HUES64 (cell line): ENCODE results near the gene ZSWIM9.
A peak's percentile ranks its signal among the peaks of the same experiment; 100 is the strongest.

Source experiments
- H3K27ac ChIP-seq: 2 replicates; pipeline ENCODE4 v1.7.0; 2013; ENCODE audit warnings: low read depth, low read length, inconsistent platforms
- H3K27me3 ChIP-seq: 2 replicates; pipeline ENCODE4 v1.6.1; 2013; ENCODE audit warnings: mild to moderate bottlenecking, low read length; ENCODE audit not compliant: insufficient read depth
- H3K36me3 ChIP-seq: 2 replicates; pipeline ENCODE4 v1.6.1; 2013; ENCODE audit warnings: mild to moderate bottlenecking, low read length; ENCODE audit not compliant: insufficient read depth
- H3K4me1 ChIP-seq: 2 replicates; pipeline ENCODE4 v1.6.1; 2013; ENCODE audit warnings: mild to moderate bottlenecking, low read length, moderate library complexity; ENCODE audit not compliant: insufficient read depth
- H3K4me3 ChIP-seq: 2 replicates; pipeline ENCODE4 v1.5.1; 2013; ENCODE audit warnings: mild to moderate bottlenecking, low read length, moderate library complexity
- H3K9ac ChIP-seq: 2 replicates; pipeline ENCODE4 v1.6.1; 2013; ENCODE audit warnings: mild to moderate bottlenecking, low read depth, low read length
- H3K9me3 ChIP-seq: 2 replicates; pipeline ENCODE4 v1.6.1; 2013; ENCODE audit warnings: low read depth, low read length; ENCODE audit not compliant: insufficient read depth
- WGBS: fragments of 150-250, 120-280 bp; methylation state at CpG from one replicate; pipeline ENCODE4 v1.1.7; 2013; ENCODE audit warnings: missing lambda C conversion rate; 5-methylcytosine and 5-hydroxymethylcytosine counted together

Gene ZSWIM9

GRCh38 chr19:48147597-48148175 is 22.8 kb upstream of the ZSWIM9 start:
- H3K27ac ChIP-seq: no peak overlapping the region
- no peak overlapping the region for H3K4me3 ChIP-seq
- H3K36me3 ChIP-seq: peaks cover 91% of the 10 kb centered on the region
- WGBS: 91% methylated on average over 3 of the region's 4 CpGs
- no peak overlapping the region for H3K9ac ChIP-seq
- no peaks in the 10 kb centered on the region for H3K9me3 ChIP-seq
- no peaks in the 10 kb centered on the region for H3K27me3 ChIP-seq
- H3K4me1 ChIP-seq: no peaks in the 10 kb centered on the region

GRCh38 chr19:48148576-48148975 is 21.9 kb upstream of the ZSWIM9 start:
- H3K4me3 ChIP-seq: no peak overlapping the region
- no peak overlapping the region for H3K27ac ChIP-seq
- no peaks in the 10 kb centered on the region for H3K27me3 ChIP-seq
- H3K9me3 ChIP-seq: no peaks in the 10 kb centered on the region
- H3K4me1 ChIP-seq: no peaks in the 10 kb centered on the region
- 93% methylated on average over 9 of the region's 9 CpGs for WGBS
- H3K9ac ChIP-seq: no peak overlapping the region
- peaks cover 82% of the 10 kb centered on the region for H3K36me3 ChIP-seq

- H3K4me1 ChIP-seq: no peaks in the 10 kb centered on the region
- peaks cover 79% of the 10 kb centered on the region for H3K36me3 ChIP-seq
- no peak overlapping the region for H3K27ac ChIP-seq
- H3K9ac ChIP-seq: no peak overlapping the region
- H3K9me3 ChIP-seq: no peaks in the 10 kb centered on the region
- no peak overlapping the region for H3K4me3 ChIP-seq
- H3K27me3 ChIP-seq: no peaks in the 10 kb centered on the region
- WGBS: 94% methylated on average over 6 of the region's 6 CpGs
These were observed 21.1 kb upstream of the ZSWIM9 start for GRCh38 chr19:48149430-48149829.

GRCh38 chr19:48152551-48152950 is 17.9 kb upstream of the ZSWIM9 start:
- no peaks in the 10 kb centered on the region for H3K9me3 ChIP-seq
- WGBS: 52% methylated on average over 8 of the region's 8 CpGs
- H3K9ac ChIP-seq: no peak overlapping the region
- no peak overlapping the region for H3K4me3 ChIP-seq
- H3K36me3 ChIP-seq: peaks cover 66% of the 10 kb centered on the region
- H3K27ac ChIP-seq: 0 out of 2 replicates have a peak overlapping the region, but pooled peaks have one; percentile 39
- H3K4me1 ChIP-seq: no peaks in the 10 kb centered on the region
- no peaks in the 10 kb centered on the region for H3K27me3 ChIP-seq

- Histone ChIP-seq H3K4me3 (no peak overlapping the region), H3K36me3 (peaks cover 65% of the 10 kb centered on the region), H3K27ac (no peak overlapping the region), H3K4me1 (no peaks in the 10 kb centered on the region), H3K9ac (no peak overlapping the region), H3K27me3 (no peaks in the 10 kb centered on the region), H3K9me3 (no peaks in the 10 kb centered on the region)
- 93% methylated on average over 9 of the region's 9 CpGs for WGBS
These were observed 16.5 kb upstream of the ZSWIM9 start for GRCh38 chr19:48154003-48154402.

GRCh38 chr19:48158210-48158790 is 12.2 kb upstream of the ZSWIM9 start:
- Histone ChIP-seq H3K36me3 (peaks cover 59% of the 10 kb centered on the region), H3K4me1 (no peaks in the 10 kb centered on the region), H3K27ac (no peak overlapping the region)

GRCh38 chr19:48168689-48169088 is 1.8 kb upstream of the ZSWIM9 start:
- Histone ChIP-seq H3K9ac (no peak overlapping the region), H3K9me3 (no peaks in the 10 kb centered on the region), H3K36me3 (peaks cover 26% of the 10 kb centered on the region), H3K4me1 (no peaks in the 10 kb centered on the region; the same call in none of the 2 replicates), H3K27ac (no peak overlapping the region), H3K4me3 (no peak overlapping the region), H3K27me3 (no peaks in the 10 kb centered on the region)
- 71% methylated on average over 5 of the region's 5 CpGs for WGBS

More at GRCh38 chr19:48158210-48158790, 12.2 kb upstream of the ZSWIM9 start:
- no peak overlapping the region for H3K9ac ChIP-seq
- no peaks in the 10 kb centered on the region for H3K27me3 ChIP-seq
- H3K4me3 ChIP-seq: no peak overlapping the region
- WGBS: 91% methylated on average over 12 of the region's 12 CpGs
- no peaks in the 10 kb centered on the region for H3K9me3 ChIP-seq

- Histone ChIP-seq H3K36me3 (peaks cover 27% of the 10 kb centered on the region), H3K4me1 (no peaks in the 10 kb centered on the region; the same call in none of the 2 replicates), H3K9me3 (no peaks in the 10 kb centered on the region), H3K27ac (peak overlapping the region; percentile 96), H3K9ac (peak overlapping the region; percentile 98; the same call in 1 of the 2 replicates), H3K27me3 (no peaks in the 10 kb centered on the region), H3K4me3 (peak overlapping the region; percentile 98)
- 0% methylated on average over 14 of the region's 15 CpGs for WGBS
These were observed 922 bp upstream of the ZSWIM9 start for GRCh38 chr19:48169578-48169938.

- WGBS: 5% methylated on average over 21 of the region's 21 CpGs
- peak overlapping the region; percentile 98 for H3K4me3 ChIP-seq
- H3K27ac ChIP-seq: peak overlapping the region; percentile 96
These were observed 402 bp downstream of the ZSWIM9 start for GRCh38 chr19:48170817-48171347.

GRCh38 chr19:48171710-48172109 is 1.2 kb downstream of the ZSWIM9 start:
- Histone ChIP-seq H3K36me3 (peaks cover 34% of the 10 kb centered on the region), H3K4me3 (peak overlapping the region; percentile 98), H3K9ac (peak overlapping the region; percentile 98), H3K27me3 (no peaks in the 10 kb centered on the region), H3K27ac (no peak overlapping the region), H3K4me1 (no peaks in the 10 kb centered on the region; the same call in none of the 2 replicates), H3K9me3 (no peaks in the 10 kb centered on the region)
- 95% methylated on average over 37 of the region's 37 CpGs for WGBS

More at GRCh38 chr19:48170817-48171347, 402 bp downstream of the ZSWIM9 start:
- H3K4me1 ChIP-seq: no peaks in the 10 kb centered on the region; the same call in none of the 2 replicates
- H3K27me3 ChIP-seq: no peaks in the 10 kb centered on the region
- H3K9ac ChIP-seq: peak overlapping the region; percentile 98
- H3K9me3 ChIP-seq: no peaks in the 10 kb centered on the region
- peaks cover 30% of the 10 kb centered on the region for H3K36me3 ChIP-seq

GRCh38 chr19:48174445-48175030 is 4.1 kb downstream of the ZSWIM9 start:
- Histone ChIP-seq H3K36me3 (peaks cover 38% of the 10 kb centered on the region), H3K4me1 (no peaks in the 10 kb centered on the region; the same call in 1 of the 2 replicates), H3K4me3 (no peak overlapping the region), H3K9me3 (no peaks in the 10 kb centered on the region), H3K9ac (no peak overlapping the region), H3K27me3 (no peaks in the 10 kb centered on the region), H3K27ac (no peak overlapping the region)
- WGBS: 88% methylated on average over 6 of the region's 6 CpGs
